GM20000 (cell line): ENCODE measurements around the gene RTL1.

Experiments used
- DNase-seq: peaks from one replicate; pipeline ENCODE4 v3.0.0; 2012; ENCODE audit warnings: low spot score
- CTCF ChIP-seq: IDR thresholded peaks from 2 replicates; pipeline ENCODE4 v1.5.1; 2012; ENCODE audit warnings: mild to moderate bottlenecking, control low read depth; ENCODE audit errors: extremely low read depth, missing control alignments

Gene RTL1

GRCh38 chr14:100910888-100911664 lies 7.6 kb upstream of the RTL1 start:
- no peak for DNase-seq
- no peak for TF ChIP-seq CTCF

GRCh38 chr14:100909439-100909838 lies 5.9 kb upstream of the RTL1 start:
- no peak for DNase-seq
- TF ChIP-seq CTCF = no peak

- DNase-seq = peak; percentile 3
- no peak for TF ChIP-seq CTCF
These were observed 3.7 kb upstream of the RTL1 start for GRCh38 chr14:100907240-100907639.

GRCh38 chr14:100906420-100906819 lies 2.9 kb upstream of the RTL1 start:
- no peak for TF ChIP-seq CTCF
- peak; percentile 12 for DNase-seq

- peak; percentile 8 for DNase-seq
- TF ChIP-seq CTCF = no peak
These were observed 1.6 kb upstream of the RTL1 start for GRCh38 chr14:100905166-100905565.

- peak; percentile 7 for DNase-seq
- no peak for TF ChIP-seq CTCF
These were observed 975 bp upstream of the RTL1 start for GRCh38 chr14:100904307-100905087.

GRCh38 chr14:100903134-100903468 lies 421 bp downstream of the RTL1 start:
- DNase-seq = peak; percentile 2
- TF ChIP-seq CTCF = no peak
